Measurements from ENCODE around the gene RBMS3.
A peak's percentile ranks its signal among the peaks of the same experiment; 100 is the strongest.

RBMS3 gene

DNA sequence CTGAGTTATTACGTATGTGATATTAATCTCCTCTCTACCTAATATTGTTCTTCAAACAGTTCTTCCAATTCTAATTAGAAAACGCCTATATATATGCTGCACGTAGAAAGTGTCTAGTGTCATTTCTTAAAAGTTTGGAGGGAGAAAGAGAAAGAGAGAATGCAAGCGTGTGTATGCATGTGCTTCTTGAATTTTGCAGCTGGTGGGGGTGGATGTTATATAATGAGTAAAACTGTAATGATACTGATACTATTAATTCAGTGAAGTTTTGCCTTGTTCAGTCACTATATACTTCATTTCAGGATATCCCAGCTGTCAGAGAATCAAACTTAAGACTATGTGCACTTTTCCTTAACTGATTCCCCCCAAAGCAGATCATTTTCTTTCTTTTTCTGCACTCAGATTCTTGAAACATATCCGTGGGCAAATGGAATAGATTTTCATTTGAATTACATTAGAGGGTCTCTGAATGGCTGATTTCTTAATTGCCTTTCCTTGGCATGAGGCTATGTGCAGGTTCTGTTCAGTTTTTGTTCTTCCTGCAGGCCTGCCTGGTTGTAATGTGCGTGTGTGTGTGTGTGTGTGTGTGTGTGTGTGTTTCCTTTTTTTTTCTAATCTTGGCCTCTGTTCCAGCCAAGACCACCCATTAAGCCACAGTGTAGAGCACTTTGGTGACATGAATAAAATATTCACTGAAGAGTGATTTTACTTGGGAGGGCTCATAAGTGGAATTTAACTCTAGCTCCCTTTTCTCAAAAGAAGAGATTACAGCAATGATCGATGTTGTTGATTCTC is 617.5 kb downstream of the RBMS3 start:
- no peak for DNase-seq (ENCODE audit: low read depth)

DNA sequence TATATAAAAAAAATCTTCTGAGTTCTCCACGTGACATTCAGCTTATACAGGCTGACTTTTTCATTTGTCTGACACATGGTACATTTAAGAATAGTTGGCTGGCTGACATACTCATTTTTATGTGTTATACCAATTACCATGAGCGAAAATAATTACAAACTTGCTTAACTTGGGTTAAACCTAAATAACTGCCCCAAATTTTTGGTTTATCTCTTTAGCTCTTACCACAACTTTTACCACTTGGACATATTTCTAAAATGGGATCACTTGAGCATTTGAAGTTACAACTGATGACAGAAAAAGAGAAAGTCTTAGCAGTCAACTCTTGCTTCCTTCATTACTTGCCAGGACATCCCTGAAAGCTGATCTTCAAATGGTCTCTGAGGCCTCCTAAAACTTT is 618.1 kb downstream of the RBMS3 start:
- no peak for DNase-seq (ENCODE audit: low read depth)

DNA sequence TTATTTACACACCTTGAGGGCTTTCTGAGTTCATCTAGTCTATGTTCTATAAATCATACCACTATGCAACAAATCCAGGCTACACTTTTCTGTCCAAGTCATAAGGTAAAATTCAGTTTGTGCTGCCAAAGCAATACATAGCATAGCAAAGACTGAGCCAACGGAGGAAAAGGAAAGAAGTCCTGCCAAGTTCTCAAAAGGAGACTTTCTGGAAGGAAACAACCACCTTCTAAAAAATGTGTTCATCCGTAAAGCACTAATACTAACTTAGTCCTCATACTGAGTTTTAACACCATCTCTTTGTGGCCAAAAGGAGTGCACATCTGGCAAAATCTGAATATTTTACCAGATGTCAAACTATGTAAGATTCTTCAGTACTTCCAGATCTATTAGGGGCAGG is 620.2 kb downstream of the RBMS3 start:
- no peak for DNase-seq (ENCODE audit: low read depth)

DNA sequence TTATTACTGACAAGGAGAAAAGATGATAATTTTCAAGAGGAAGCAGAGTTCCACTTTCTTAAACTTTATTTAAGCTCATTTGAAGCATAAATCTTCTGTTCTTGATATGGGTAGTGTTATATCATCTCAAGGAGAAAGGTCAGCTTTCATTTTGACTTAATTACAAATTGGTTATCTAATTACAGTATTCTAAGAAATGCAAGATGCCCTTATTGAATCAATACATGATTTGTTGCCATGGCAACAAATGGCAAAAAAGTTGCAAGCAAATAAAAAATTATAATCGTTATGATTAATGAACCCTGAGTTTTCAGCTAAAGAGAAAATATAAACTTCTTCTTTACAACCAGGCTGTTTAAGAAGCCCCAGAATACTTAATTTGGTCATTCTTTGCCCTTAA is 622.7 kb downstream of the RBMS3 start:
- DNase-seq (ENCODE audit: low read depth): no peak

DNA sequence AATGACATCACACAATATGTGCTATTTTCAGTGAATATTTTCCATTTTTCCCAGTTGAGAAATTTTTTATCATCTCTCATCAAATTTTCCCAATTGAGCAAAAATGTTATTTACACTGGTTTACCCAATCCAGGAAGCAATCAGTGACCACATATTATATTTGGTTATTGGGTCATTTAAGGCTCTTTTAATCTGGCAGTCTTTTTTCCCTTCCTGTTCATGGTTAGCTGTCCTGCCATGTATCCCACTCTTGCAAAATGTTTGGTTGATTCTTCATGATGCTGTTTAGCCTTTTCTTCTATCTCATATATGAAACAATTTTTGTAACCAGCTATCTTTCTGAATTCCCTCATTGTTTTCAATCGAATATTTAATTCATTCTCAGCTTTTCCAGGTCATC is 626.0 kb downstream of the RBMS3 start:
- no peak for DNase-seq (ENCODE audit: low read depth)

DNA sequence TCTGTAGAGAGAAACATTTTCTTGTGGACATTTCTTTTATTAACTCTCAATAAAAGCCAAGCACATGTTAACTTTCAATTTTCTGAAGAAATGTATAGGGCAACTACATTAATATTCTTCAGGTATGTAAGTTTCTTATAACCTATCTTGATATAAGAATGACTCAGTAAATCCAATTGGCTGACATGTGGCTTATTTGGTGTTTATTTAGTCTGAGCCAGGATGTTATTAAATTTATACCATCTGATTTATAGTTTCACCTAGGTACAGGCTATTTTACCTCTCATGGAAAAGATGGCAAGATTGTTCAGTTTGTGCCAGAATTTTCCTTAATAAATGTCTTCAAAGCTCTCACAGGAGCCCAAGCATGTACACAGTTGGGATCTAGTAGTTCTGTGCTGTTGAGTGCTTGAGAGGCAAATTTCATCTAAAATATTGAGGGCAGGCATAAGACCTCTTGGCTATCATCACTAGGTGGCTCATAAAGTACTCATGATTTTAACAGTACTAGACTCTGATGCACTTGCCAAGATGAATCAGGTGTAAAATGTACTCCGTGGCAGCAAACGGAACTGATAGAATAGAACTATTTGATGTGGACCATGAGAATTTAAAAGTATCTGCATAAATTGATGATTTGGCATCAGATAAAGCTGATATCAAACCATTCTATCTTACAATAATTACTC is 631.9 kb downstream of the RBMS3 start:
- DNase-seq (ENCODE audit: low read depth): no peak

DNA sequence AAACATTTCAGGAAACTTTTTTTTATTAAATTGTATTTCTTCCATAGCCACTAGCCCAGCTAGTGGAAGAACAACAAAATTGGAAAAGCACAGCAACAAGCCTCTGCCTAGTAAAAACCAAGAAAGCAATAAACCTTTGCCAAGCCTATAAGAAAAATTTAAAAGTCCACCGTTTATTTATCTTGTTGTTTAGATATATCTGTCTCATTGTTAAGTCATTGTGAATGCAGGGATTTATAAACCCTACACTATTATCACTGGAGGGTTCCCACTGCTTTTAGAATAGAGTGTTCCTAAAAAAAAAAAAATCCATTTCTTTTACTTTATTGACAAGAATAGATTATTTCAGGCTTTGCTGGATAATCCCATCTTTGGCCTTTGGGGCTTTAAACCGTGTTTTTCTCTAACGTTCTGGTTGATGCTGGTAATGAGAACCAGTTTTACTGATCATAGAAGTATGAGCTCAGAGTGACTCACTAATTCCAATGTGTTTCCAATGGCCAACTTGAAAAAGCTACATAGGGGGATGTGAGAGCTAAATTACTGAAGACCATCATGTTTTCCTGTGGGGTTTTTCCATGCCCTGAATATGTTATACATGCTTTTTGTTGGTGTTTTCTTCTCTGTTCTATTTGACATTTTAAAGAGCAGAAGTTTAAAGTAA is 634.1 kb downstream of the RBMS3 start:
- DNase-seq (ENCODE audit: low read depth): peak; percentile 24

DNA sequence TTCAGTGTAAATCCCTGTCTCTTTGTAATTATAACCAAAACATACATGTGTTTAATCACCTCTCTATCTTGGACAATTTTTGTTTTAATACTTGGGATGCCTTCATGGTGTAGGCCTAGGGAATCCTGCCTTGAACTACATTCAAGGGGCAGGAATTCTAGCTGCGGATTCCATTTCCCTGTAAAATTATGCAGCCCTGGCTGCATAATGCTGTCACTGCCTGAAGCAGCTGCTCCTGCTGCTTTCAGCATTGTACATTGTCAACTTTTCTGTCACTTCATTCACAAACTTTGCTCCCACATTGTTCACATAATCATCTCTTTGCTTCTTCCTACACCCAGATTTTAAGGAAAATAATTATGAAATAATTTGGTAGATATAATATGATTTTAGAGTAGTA is 638.7 kb downstream of the RBMS3 start:
- no peak for DNase-seq (ENCODE audit: low read depth)

DNA sequence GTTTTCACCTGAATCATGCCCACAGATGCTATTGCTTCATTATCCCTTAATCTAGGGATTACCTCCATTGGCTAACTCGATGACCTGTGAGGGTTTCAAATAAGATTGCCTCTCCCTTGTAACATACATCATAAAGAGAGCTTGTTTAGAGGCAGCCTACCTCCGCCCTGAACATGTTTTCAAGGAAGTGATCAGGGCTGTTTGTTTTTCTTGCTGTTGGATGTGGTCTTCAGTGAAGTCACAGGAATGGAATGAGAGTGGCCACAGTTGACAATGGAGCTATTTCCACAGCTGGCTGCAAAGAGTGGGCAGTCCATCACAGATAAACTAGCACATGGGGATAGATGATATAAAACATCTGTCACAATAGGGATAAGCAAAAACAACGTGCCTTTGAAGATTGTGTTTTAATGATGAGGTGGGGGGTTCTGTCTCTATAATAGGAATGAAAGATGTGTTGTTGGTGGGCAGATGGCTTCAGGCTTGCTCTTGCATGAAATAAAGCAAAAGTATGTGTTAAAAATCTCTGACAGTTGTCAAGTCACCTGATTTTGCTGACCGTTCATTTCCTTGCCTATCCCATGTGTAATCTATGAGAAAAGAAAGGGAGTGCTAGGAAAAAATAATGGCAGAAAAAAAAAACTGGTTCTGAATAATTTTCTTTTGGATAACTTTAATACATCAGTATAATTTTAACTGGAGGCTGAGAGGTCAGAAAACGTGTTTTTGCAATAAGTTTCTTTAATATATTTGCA is 642.3 kb downstream of the RBMS3 start:
- DNase-seq (ENCODE audit: low read depth): peak; percentile 68

DNA sequence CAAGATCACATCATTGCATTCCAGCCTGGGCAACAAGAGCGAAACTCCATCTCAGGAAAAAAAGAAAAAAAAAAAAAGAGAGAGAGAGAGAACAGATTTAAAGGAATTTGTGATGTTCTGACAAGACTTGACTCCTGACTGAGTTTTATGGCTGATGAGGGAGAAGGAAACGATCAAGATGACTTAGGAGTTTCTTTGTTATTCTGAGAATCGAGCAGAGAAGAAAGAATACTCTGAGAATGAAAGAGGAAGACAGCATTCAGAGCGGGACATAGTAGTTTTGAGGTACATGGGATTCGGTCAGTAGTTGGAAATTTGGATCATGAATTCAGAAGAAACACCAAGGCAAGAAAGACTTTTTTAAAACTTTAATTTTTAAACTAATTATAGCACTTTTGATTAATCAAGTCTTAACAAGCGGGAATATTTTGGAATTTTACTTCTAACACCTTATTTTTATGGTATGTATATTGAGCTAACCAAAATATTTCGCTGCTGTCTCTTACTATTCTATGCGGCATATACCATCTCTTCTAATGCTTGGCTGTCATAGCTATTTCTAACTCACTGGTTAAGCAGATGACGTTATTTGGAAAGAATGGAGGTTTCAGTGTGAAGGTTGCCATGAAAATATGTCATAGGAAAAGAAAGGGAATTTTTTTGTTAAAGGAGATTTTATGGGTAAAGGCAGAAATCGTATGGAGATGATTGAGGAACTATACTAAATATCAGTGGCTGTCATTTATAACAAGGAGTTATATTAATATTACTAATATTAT is 644.1 kb downstream of the RBMS3 start:
- no peak for DNase-seq (ENCODE audit: low read depth)

DNA sequence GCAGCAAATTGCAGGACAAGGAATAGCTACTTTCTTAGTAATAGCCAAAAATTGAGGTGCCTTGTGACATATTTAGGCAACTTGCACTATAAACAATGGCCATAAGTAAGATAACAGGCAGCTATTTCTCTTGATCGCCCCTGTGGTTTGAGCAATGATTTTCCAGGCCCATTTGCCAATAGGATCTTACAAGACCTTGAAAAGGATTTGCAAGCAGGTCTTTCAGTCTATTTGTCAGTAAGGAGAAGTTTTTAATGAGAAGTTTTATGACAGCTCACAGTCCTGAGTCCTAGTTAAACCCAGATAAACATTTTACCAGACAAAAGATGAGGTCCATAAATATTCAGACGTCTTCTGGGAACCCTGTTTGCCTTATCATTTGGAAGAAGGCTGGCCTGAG is 645.5 kb downstream of the RBMS3 start:
- no peak for DNase-seq (ENCODE audit: low read depth)

DNA sequence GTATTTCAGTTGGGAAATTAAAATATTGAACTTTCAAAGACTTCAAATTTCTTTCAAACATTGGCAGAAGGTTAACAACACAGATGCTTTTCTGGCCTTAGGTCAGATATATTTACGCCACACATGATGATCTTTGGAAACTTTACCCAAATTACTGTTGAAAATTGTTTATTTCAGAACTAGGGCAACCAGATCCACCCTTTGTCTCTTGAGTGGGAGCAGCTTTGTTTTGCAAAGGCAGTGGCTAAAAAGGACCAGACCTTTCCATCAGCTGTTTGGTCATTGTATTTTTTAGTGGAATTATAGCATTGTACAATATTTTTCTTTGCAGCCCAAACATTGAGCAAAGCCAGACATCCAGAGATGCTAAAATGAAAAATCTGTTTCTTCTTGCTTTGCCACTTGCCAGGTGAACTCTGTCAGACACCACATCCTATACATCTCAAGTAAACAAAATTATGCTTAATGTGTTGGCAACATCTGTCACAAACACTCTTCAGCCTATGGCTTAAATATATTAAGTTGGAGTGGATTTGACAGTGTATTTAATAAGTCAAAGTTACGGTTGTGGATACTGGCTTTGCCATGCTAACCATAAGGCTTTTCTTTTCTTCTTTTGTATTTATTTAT is 651.9 kb downstream of the RBMS3 start:
- DNase-seq (ENCODE audit: low read depth): no peak

DNA sequence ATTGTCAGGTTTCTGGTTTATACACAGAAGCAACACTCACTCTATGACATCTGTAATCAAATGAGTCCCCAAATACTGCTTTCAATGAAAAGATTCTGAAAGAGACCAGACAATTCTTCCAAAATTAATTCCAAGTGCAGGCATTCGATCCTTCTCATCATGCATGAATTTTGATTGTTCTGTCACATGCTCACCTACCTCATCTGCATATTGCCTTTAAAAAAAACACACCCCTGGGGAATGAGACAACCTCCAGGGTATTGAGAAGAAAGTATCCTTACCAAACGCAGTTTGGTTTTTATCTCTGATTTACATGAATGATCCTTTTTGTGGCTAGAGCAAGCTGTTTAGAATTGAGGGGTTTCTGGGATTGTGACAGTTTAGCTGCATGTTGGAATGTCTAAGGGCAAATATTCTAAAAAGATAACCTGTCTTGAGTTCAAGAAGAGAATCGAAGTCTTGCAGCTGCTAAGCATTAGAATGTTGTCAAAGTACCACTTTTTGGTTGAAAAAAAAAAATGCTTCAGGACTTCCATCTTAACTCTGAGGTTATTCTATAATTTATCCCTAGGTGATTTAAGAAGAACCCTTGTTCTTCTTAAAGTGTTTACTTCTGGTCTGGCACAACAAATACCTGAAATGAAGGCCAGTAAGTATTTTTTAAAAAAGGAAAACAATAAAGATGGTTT is 653.1 kb downstream of the RBMS3 start:
- DNase-seq (ENCODE audit: low read depth): no peak

DNA sequence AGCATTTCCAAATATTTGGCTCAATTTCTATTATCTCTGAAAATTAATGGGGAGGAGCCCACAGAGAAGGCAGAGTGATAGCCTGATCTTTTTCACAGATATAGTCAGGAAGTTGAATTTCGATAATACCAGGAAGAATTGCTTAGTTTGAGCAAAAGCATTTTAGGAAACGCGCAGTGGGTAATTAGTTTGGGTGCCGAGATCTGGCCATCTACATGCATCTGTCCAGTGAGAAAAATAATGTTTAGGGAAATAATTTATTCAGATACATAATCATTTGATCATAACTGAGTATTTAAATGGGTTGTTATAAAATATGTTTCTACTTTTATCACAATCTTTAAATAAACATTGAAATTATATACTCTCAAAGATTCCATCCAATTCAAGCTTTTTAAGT is 653.9 kb downstream of the RBMS3 start:
- DNase-seq (ENCODE audit: low read depth): no peak

DNA sequence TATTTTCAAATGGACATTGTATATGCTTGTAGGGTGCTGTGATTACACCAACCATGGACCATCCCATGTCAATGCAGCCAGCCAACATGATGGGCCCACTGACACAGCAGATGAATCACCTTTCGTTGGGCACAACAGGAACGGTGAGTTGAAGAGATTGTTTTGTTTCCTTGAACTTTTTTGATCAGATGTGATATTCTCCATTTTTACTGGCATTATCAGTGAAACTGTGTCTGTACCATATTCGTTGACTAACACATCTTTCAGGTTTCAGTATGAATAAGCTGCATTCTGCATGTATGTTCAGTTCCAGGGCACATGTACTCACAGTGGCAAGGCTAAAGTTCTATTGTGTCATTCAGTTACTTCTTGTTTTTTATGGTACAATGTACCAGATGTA is 655.2 kb downstream of the RBMS3 start:
- DNase-seq (ENCODE audit: low read depth): no peak

DNA sequence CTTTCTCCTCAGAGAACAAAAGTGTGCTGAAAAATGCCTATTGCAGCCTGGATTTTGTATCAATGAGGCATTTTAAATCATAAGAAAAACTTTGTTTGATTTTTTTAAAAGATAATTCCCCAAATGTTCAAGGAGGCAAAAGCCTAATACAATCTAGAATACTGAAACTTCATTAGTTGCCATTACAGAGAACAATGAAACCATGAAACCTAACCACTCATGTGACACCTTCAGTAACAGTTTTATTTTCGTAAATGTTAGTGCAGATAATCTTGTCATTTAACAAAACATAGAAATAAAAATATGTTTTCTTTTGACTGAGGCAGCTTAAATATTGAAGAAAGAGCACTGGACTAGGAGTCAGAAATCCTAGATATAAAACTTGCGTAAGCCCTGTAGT is 655.9 kb downstream of the RBMS3 start:
- no peak for DNase-seq (ENCODE audit: low read depth)

DNA sequence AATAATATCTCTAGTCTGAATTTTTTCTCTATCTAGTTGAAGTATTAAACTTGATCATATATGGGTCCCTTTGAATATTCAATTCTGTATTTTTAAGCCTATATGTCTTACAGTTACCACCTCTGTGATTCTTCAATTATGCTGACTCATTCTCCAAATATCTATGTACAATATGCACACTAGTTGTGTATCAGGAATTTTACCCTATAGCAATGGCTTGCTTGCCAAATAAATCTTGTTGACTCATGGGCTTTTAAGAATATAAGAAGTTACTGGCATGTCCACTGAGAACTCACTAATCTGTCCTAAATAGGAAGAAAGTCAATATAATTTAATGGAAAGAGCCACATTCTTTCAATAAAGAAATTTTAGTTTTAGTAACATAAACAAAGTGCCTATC is 656.3 kb downstream of the RBMS3 start:
- no peak for DNase-seq (ENCODE audit: low read depth)

DNA sequence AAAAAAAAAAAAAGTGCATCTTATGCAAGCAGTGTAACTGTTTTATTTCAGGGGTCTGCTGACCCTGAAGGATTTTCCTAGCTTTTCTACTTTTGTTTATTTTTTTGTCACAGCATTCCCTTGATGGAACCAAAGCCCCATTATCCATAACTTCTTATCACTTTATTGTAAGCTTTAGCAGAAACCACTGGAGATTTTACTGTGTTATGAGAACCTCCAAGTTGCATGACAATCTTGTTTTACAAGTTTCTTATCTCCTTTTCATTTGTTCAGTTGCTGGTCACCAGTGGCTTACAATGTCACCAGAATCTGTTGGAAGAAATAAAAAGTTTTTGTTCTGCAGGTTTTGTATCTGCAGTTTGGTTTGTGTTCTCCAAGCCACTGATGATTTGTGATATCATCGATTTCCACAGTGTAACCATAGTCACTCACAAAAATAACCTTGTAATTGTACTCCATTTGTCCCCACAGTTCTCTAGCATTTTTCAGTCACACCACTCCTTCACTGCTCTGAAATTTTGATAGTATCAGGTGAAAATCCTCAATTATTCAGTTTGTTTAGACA is 660.0 kb downstream of the RBMS3 start:
- no peak for DNase-seq (ENCODE audit: low read depth)

DNA sequence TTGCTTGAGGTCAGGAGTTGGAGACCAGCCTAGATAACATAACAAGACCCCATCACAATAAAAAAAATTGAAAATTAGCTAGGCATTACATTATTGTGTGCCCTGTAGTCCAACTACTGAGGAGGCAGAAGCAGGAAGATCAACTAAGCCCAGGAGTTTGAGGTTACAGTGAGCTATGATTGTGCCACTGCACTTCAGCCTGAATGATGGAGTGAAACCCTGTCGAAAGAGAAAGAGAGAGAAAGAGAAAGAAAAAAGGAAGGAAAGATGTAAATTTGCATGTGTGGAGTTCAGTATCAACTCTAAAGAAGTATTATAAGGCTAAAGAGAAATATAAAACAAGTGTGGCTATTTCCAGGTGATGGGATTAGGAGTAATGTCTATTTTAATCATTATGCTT is 661.4 kb downstream of the RBMS3 start:
- no peak for DNase-seq (ENCODE audit: low read depth)

DNA sequence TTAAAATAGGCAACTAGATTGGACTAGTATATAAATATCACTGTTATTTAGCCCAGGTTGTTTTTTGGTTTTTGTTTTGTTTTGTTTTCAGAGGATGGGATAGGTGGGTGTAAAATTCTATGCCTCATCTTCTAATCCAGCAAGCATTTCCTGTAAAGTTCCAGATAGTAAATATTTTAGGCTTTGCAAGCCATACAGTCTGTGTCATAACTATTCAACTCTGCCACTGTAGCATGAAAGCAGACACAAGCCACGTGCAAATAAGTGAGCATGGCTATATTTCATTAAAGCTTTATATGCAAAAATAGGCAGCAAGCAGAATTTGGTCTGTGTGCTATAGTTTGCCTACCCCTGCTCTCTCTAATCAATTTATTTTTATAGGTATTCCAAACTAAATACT is 668.3 kb downstream of the RBMS3 start:
- DNase-seq (ENCODE audit: low read depth): no peak
